A549 (cell line): Measurements from ENCODE around the gene APCDD1L. TPM values are rescaled to one million over a fixed set of nuclear protein-coding genes. Genes with fewer than 3 reads are reported as not detected.
"Not testable (repeated sequence)": the region's sequence is repeated elsewhere in the genome, so short reads cannot be mapped to it uniquely, and the experiment has no call there.

Experiments used
- ATAC-seq, 2 experiments: fragments of 200-7000 bp in 1 of 2; fragments of >200 bp in 1 of 2; cut with Nextera tagmentation in 1 of 2; cut with Tn5 transposase in 1 of 2; 3 replicates each; pipeline versions ENCODE4 v1.8.0 to v1.9.1; 2018 to 2020; ENCODE audit warnings: mild to moderate bottlenecking in 1 of 2, moderate library complexity in 1 of 2
- CTCF ChIA-PET: fragments of 300-600 bp; sonication (Branson Sonifier 250); formaldehyde crosslinking; extraction: SDS; loops from one replicate; lab custom pipeline; 2021; ENCODE audit warnings: antibody characterized with exemption, inconsistent platforms; lab: Yijun Ruan, JAX
- POLR2A ChIA-PET: fragments of 350-600 bp; formaldehyde crosslinking; extraction: SDS; loops from one replicate; lab custom pipeline; 2021; ENCODE audit warnings: antibody characterized with exemption, inconsistent platforms; lab: Yijun Ruan, JAX
- DNase-seq, 2 experiments: peaks; one replicate each; pipeline versions ENCODE4 v3.0.0 to v3.0.0-alpha.2; 2011 to 2016; ENCODE audit warnings: low read depth in 1 of 2, low spot score in 1 of 2
- FAIRE-seq: peaks from 2 replicates; lab custom pipeline; 2011; peaks lifted over from hg19 to GRCh38; lab: Jason Lieb, UNC
- H3K27ac ChIP-seq, 2 experiments: fragments of >200 bp; sonication (Bioruptor Twin); formaldehyde crosslinking; 3 replicates each; pipeline ENCODE4 v1.5.1; 2016 to 2017
- H3K4me1 ChIP-seq: fragments of >200 bp; sonication (Bioruptor Twin); formaldehyde crosslinking; 3 replicates; pipeline ENCODE4 v1.6.1; 2016
- H3K4me2 ChIP-seq: fragments of >200 bp; sonication (Bioruptor Twin); formaldehyde crosslinking; 3 replicates; pipeline ENCODE4 v1.6.1; 2016
- H3K4me3 ChIP-seq: fragments of >200 bp; sonication (Bioruptor Twin); formaldehyde crosslinking; 3 replicates; pipeline ENCODE4 v1.5.1; 2016
- H3K9me3 ChIP-seq: fragments of >200 bp; sonication (Bioruptor Twin); formaldehyde crosslinking; 3 replicates; pipeline ENCODE4 v1.6.1; 2016
- GATA3 ChIP-seq: IDR thresholded peaks from 2 replicates; pipeline ENCODE4 v1.6.1; 2012; ENCODE audit warnings: borderline replicate concordance
- HEYL ChIP-seq: fragments of 250-450 bp; sonication (Bioruptor Pico); IDR thresholded peaks from 2 replicates; pipeline ENCODE4 v1.8.0; 2021; ENCODE audit warnings: mild to moderate bottlenecking, moderate library complexity
- HOXB13 ChIP-seq: fragments of 250-450 bp; sonication (Bioruptor Pico); IDR thresholded peaks from 2 replicates; pipeline ENCODE4 v1.5.0; 2020; ENCODE audit warnings: low read depth, mild to moderate bottlenecking, moderate library complexity
- JUN ChIP-seq, 2 experiments: fragments of >200 bp; sonication (Bioruptor Twin); formaldehyde crosslinking; IDR thresholded peaks; 2 replicates in 1 of 2; 3 replicates in 1 of 2; pipeline ENCODE4 v1.6.1; 2016 to 2017
- MAZ ChIP-seq: fragments of 150-350 bp; IDR thresholded peaks from 2 replicates; pipeline ENCODE4 v1.6.1; 2014; ENCODE audit warnings: antibody characterized with exemption, low read depth, low read length, borderline replicate concordance
- SMC3 ChIP-seq: fragments of >200 bp; sonication (Bioruptor Twin); formaldehyde crosslinking; IDR thresholded peaks from 3 replicates; pipeline ENCODE4 v1.6.1; 2018; ENCODE audit warnings: inconsistent platforms
- SREBF2 ChIP-seq: fragments of 450-650 bp; IDR thresholded peaks from 2 replicates; pipeline ENCODE4 v1.6.1; 2014; ENCODE audit warnings: mild to moderate bottlenecking, moderate library complexity
- ZSCAN20 ChIP-seq: fragments of 250-450 bp; sonication (Bioruptor Pico); IDR thresholded peaks from 2 replicates; pipeline ENCODE4 v1.8.0; 2022; ENCODE audit warnings: mild to moderate bottlenecking, moderate library complexity
- WGBS: methylation state at CpG from one replicate; pipeline ENCODE4 v1.1.6; 2017; ENCODE audit errors: missing lambda C conversion rate; 5-methylcytosine and 5-hydroxymethylcytosine counted together
- polyA plus RNA-seq, 4 experiments: library from polyadenylated mRNA; depleted of rRNA in 3 of 4; stranded (reverse); fragments of >200 nt; fragmentation: RNase III in 1 of 4; extraction: RNeasy Plus Mini Kit Qiagen cat#74134 plus additional on column Dnase treatment in 1 of 4; gene quantifications; 2 replicates in 3 of 4; 3 replicates in 1 of 4; pipeline ENCODE4 v1.2.3, GENCODE V29; 2011 to 2017
- TF ChIP-seq, protein P1 (sequence below): fragments of 200-600 bp; sonication (generic); IDR thresholded peaks from 2 replicates; pipeline ENCODE4 v1.6.1; 2016; ENCODE audit warnings: antibody characterized with exemption, mild to moderate bottlenecking, moderate library complexity

The APCDD1L gene
- polyA plus RNA-seq, 2 of the 4 experiments (the other 2 are of a cell fraction) = not detected

DNA sequence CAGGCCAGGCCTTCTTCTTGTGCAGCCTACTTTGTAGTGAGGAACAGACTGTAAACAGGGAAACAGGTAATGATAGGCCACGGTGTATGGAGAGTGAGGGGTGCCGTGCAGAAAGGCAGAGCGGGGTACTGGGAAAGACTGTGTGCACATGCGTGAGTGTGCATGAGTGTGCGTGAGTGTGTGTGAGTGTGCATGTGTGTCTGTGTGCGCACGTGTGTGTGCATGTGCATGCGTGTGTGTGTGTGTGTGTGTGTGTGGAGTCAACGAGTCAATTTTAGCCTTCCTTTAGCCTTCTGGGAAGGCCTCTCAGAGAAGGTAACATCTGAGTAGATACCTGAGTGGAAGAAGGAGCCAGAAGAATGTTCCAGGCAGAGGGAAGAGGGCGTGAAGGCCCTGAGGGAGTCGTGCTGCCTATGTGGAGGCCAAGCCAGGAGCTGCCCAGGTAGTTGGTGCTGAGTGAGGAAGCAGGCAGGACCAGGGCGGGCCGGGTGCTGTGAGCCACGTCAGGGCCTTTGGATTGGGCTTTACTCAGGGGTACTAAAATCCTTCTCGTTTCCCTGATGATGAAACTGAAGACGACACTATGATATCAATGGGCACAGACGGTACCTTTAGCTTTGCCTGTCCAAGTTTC, 6.3 kb downstream of the APCDD1L start:
- no peak for TF ChIP-seq ZSCAN20
- TF ChIP-seq, protein P1, sequence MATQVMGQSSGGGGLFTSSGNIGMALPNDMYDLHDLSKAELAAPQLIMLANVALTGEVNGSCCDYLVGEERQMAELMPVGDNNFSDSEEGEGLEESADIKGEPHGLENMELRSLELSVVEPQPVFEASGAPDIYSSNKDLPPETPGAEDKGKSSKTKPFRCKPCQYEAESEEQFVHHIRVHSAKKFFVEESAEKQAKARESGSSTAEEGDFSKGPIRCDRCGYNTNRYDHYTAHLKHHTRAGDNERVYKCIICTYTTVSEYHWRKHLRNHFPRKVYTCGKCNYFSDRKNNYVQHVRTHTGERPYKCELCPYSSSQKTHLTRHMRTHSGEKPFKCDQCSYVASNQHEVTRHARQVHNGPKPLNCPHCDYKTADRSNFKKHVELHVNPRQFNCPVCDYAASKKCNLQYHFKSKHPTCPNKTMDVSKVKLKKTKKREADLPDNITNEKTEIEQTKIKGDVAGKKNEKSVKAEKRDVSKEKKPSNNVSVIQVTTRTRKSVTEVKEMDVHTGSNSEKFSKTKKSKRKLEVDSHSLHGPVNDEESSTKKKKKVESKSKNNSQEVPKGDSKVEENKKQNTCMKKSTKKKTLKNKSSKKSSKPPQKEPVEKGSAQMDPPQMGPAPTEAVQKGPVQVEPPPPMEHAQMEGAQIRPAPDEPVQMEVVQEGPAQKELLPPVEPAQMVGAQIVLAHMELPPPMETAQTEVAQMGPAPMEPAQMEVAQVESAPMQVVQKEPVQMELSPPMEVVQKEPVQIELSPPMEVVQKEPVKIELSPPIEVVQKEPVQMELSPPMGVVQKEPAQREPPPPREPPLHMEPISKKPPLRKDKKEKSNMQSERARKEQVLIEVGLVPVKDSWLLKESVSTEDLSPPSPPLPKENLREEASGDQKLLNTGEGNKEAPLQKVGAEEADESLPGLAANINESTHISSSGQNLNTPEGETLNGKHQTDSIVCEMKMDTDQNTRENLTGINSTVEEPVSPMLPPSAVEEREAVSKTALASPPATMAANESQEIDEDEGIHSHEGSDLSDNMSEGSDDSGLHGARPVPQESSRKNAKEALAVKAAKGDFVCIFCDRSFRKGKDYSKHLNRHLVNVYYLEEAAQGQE = no peak
- no peak for TF ChIP-seq HEYL (CRISPR knock-in tag)
- TF ChIP-seq SMC3 = no peak
- FAIRE-seq (no peak), DNase-seq (no peak), ATAC-seq (no peak)
- Histone ChIP-seq H3K27ac (no peak overlapping the region), H3K4me1 (no peaks in the 10 kb centered on the region), H3K9me3 (peaks cover 25% of the 10 kb centered on the region), H3K4me3 (no peak overlapping the region), H3K4me2 (no peak overlapping the region)
- CTCF ChIA-PET = interaction anchor here (1.5 kb wide), 1 partner anchor 142 kb away, joined by 3 read pairs; the partner anchor contains the start of gene STX16
- 59% methylated on average over 17 of the region's 17 CpGs for WGBS
- POLR2A ChIA-PET = no interaction called here

DNA sequence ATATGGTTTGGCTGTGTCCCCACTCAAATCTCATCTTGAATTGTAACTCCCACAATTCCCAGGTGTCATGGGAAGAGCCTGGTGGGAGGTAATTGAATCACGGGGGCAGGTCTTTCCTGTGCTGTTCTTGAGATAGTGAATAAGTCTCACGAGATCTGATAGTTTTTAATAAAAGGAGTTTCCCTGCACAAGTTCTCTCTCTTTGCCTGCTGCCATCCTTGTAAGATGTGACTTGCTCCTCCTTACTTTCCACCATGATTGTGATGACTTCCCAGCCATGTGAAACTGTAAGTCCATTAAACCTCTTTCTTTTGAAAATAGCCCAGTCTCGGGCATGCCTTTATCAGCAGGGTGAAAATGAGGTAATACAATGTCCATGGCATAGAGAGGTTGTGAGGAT, 8.2 kb downstream of the APCDD1L start:
- H3K4me2 ChIP-seq, POLR2A ChIA-PET, FAIRE-seq, H3K4me3 ChIP-seq, H3K27ac ChIP-seq, ATAC-seq, DNase-seq, CTCF ChIA-PET, H3K4me1 ChIP-seq: not testable (repeated sequence)
- peaks cover 37% of the 10 kb centered on the region for H3K9me3 ChIP-seq
- 2% methylated on average over 3 of the region's 3 CpGs for WGBS

DNA sequence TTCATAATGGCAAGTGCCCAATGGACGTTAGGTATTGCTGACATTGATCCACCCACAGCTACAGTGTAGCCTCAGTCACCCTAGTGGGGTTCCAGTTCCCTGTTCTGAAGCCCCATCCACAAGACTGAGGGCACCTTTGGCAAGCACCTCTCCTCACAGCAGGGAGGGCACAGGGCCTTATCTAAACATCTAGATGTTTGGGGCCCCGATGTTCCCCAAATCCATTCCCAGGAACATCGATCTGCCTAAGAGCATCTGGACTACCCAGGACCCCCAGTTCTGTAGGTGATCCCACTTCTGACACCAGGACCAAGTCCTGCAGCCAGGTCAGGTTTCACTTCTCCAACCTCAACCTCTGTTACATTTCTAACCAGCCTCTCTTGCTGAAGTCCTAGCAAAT, 10.6 kb downstream of the APCDD1L start:
- Histone ChIP-seq H3K27ac (no peak overlapping the region), H3K4me1 (no peaks in the 10 kb centered on the region), H3K4me3 (no peak overlapping the region), H3K4me2 (no peak overlapping the region), H3K9me3 (peaks cover 45% of the 10 kb centered on the region)
- ChIA-PET POLR2A (no interaction called here), CTCF (no interaction called here)
- 0% methylated on average over 2 of the region's 3 CpGs for WGBS
- DNase-seq = no peak
- no peak for ATAC-seq
- TF ChIP-seq MAZ = no peak
- no peak for FAIRE-seq

DNA sequence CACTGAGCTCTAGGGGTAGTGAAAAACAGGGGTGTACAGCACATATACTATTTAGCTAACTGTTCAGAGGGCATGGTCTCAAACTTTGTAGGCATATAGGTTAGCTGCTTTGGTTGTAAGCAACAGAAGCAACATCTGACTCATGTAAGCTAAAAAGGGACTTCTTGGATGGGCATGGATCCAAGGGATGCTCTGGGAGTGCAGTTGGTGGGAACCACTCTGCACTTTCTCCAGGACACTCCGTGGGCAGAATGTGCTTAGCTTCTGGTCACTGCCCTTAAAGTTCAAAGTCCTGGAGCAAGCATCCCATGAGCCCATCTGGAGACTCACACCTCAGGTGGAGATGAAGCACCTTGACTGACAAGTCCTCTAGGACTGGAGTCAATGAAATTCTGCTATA, 11.5 kb downstream of the APCDD1L start:
- DNase-seq = no peak
- WGBS = 0% methylated on average over 1 of the region's 1 CpG
- TF ChIP-seq ZSCAN20 (no peak), GATA3 (no peak), HOXB13 (CRISPR knock-in tag) (no peak), JUN (IDR thresholded peaks at IDR 0.05) (no peak), SREBF2 (no peak)
- TF ChIP-seq, protein P1 = no peak
- TF ChIP-seq, all 56 proteins: peak for 0
- CTCF ChIA-PET = interaction anchor here (1.0 kb wide), 1 partner anchor 258 kb away, joined by 3 read pairs; no protein-coding TSS in a partner anchor
- Histone ChIP-seq H3K4me2 (no peak overlapping the region), H3K4me1 (no peaks in the 10 kb centered on the region), H3K9me3 (peaks cover 45% of the 10 kb centered on the region), H3K4me3 (no peak overlapping the region), H3K27ac (no peak overlapping the region)
- FAIRE-seq (no peak), ATAC-seq (no peak)
- POLR2A ChIA-PET = no interaction called here
